K562 (cell line): Measurements from ENCODE around the gene EVC.

Source experiments
- ID3 ChIP-seq, 2 experiments: fragments of 250-450 bp in 1 of 2; fragments of 450-650 bp in 1 of 2; sonication (Bioruptor Pico) in 1 of 2; IDR thresholded peaks; 2 replicates each; pipeline versions ENCODE4 v1.6.1 to v1.8.0; 2016 to 2021; ENCODE audit warnings: mild to moderate bottlenecking in 2 of 2, moderate library complexity in 2 of 2, missing compliant biosample characterization in 1 of 2, missing genetic modification characterization in 1 of 2
- MYBL2 ChIP-seq, 2 experiments: fragments of 450-650 bp in 1 of 2; sonication (generic) in 1 of 2; formaldehyde crosslinking in 1 of 2; IDR thresholded peaks; 2 replicates each; pipeline versions ENCODE4 v1.6.1 to v1.8.1; 2017 to 2022; ENCODE audit warnings: borderline replicate concordance in 1 of 2, inconsistent platforms in 1 of 2, low read depth in 1 of 2, mild to moderate bottlenecking in 1 of 2, missing genetic modification reagents in 1 of 2, moderate library complexity in 1 of 2
- RCOR1 ChIP-seq, 2 experiments: IDR thresholded peaks; 2 replicates each; pipeline ENCODE4 v1.6.1; 2012; ENCODE audit warnings: low read depth in 2 of 2, low read length in 2 of 2, borderline replicate concordance in 1 of 2, improper control_type of control experiment in 1 of 2
- ZBTB1 ChIP-seq: sonication (generic); formaldehyde crosslinking; IDR thresholded peaks from 2 replicates; pipeline ENCODE4 v1.8.1; 2023; ENCODE audit warnings: missing genetic modification reagents, low read depth, mild to moderate bottlenecking, borderline replicate concordance
- ZBTB40 ChIP-seq, 2 experiments: fragments of 450-650 bp in 1 of 2; sonication (generic) in 1 of 2; formaldehyde crosslinking in 1 of 2; IDR thresholded peaks; 2 replicates each; pipeline versions ENCODE4 v1.7.1 to v1.9.0; 2016 to 2022; ENCODE audit warnings: inconsistent platforms in 1 of 2, mild to moderate bottlenecking in 1 of 2, missing genetic modification reagents in 1 of 2

GRCh38 chr4:5717449-5718158 lies 6.6 kb downstream of the EVC start:
- TF ChIP-seq ZBTB1 (CRISPR knock-in tag) = no peak
- TF ChIP-seq ID3 (CRISPR knock-in tag; IDR thresholded peaks at IDR 0.05) = no peak
- no peak for TF ChIP-seq ID3 (tag; IDR thresholded peaks at IDR 0.05)
- no peak for TF ChIP-seq ZBTB40 (IDR thresholded peaks at IDR 0.05)
- no peak for TF ChIP-seq ZBTB40 (CRISPR knock-in tag; IDR thresholded peaks at IDR 0.05)
- no peak for TF ChIP-seq RCOR1 (IDR thresholded peaks at IDR 0.05; ENCODE audit: borderline replicate concordance in 1 of 2, low read depth in 2 of 2, low read length in 2 of 2)
- TF ChIP-seq MYBL2 (IDR thresholded peaks at IDR 0.05; ENCODE audit: low read depth) = no peak
- no peak for TF ChIP-seq MYBL2 (CRISPR knock-in tag; IDR thresholded peaks at IDR 0.05; ENCODE audit: borderline replicate concordance)
